Type B pancreatic cell (in vitro differentiated cells): ENCODE data around the gene ADARB2. TPM values are rescaled to one million over a fixed set of nuclear protein-coding genes. Genes with fewer than 3 reads are reported as not detected.

Experiments
- DNase-seq: peaks from one replicate; pipeline ENCODE4 v3.0.0; 2021; ENCODE audit warnings: mixed read lengths; ENCODE audit not compliant: unreplicated experiment; ENCODE audit errors: extremely low spot score
- H3K27ac Mint-ChIP-seq: 2 replicates; pipeline ENCODE4 v1.8.0; 2021; ENCODE audit warnings: mild to moderate bottlenecking, mixed read lengths
- H3K27me3 Mint-ChIP-seq: 2 replicates; pipeline ENCODE4 v1.8.0; 2021; ENCODE audit warnings: mixed read lengths
- H3K36me3 Mint-ChIP-seq: 2 replicates; pipeline ENCODE4 v1.8.0; 2021; ENCODE audit warnings: mixed read lengths
- H3K4me1 Mint-ChIP-seq: one replicate; pipeline ENCODE4 v1.8.0; 2021; ENCODE audit warnings: mixed read lengths; ENCODE audit not compliant: unreplicated experiment
- H3K4me3 Mint-ChIP-seq: 2 replicates; pipeline ENCODE4 v1.8.0; 2021; ENCODE audit warnings: mild to moderate bottlenecking, mixed read lengths
- H3K9me3 Mint-ChIP-seq: 2 replicates; pipeline ENCODE4 v1.8.0; 2021; ENCODE audit warnings: mixed read lengths
- total RNA-seq: library from RNA; stranded (reverse); gene quantifications from 2 replicates; pipeline ENCODE4 v1.2.1, GENCODE V29; 2021; ENCODE audit warnings: low replicate concordance
- TF ChIP-seq, protein P1 (sequence below): fragments of 200-600 bp; sonication (generic); conservative IDR thresholded peaks from 2 replicates; pipeline ENCODE4 v1.5.0; 2021; ENCODE audit warnings: antibody characterized with exemption, mild to moderate bottlenecking

Gene ADARB2
- total RNA-seq, 1 donor from 2014 or later, result 4.9 TPM

DNA sequence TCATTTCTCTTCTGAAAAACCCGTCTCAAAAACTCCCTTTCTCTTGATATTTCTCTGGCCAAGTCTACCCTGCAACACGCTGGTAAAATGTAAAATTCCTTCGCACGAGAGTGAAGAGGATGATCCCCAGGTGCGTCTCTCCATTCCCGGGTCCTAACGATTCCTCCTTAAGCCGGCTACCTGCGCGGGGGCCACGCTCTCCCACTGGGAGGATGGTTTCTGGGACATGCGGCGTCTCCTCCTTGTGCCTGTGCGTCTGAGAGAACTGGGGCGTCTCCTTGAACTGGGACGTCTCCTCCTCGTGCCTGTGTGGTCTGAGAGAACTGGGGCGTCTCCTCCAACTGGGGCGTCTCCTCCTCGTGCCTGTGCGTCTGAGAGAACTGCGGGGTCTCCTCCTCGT is 531.2 kb downstream of the ADARB2 start:
- TF ChIP-seq, protein P1, sequence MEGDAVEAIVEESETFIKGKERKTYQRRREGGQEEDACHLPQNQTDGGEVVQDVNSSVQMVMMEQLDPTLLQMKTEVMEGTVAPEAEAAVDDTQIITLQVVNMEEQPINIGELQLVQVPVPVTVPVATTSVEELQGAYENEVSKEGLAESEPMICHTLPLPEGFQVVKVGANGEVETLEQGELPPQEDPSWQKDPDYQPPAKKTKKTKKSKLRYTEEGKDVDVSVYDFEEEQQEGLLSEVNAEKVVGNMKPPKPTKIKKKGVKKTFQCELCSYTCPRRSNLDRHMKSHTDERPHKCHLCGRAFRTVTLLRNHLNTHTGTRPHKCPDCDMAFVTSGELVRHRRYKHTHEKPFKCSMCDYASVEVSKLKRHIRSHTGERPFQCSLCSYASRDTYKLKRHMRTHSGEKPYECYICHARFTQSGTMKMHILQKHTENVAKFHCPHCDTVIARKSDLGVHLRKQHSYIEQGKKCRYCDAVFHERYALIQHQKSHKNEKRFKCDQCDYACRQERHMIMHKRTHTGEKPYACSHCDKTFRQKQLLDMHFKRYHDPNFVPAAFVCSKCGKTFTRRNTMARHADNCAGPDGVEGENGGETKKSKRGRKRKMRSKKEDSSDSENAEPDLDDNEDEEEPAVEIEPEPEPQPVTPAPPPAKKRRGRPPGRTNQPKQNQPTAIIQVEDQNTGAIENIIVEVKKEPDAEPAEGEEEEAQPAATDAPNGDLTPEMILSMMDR, result no peak
- no peak for DNase-seq
- H3K4me1 Mint-ChIP-seq, result no peaks in the 10 kb centered on the region
- no peaks in the 10 kb centered on the region for H3K9me3 Mint-ChIP-seq
- no peak overlapping the region for H3K27ac Mint-ChIP-seq
- H3K27me3 Mint-ChIP-seq, result peaks cover 2% of the 10 kb centered on the region
- H3K4me3 Mint-ChIP-seq, result no peak overlapping the region
- H3K36me3 Mint-ChIP-seq, result no peaks in the 10 kb centered on the region

DNA sequence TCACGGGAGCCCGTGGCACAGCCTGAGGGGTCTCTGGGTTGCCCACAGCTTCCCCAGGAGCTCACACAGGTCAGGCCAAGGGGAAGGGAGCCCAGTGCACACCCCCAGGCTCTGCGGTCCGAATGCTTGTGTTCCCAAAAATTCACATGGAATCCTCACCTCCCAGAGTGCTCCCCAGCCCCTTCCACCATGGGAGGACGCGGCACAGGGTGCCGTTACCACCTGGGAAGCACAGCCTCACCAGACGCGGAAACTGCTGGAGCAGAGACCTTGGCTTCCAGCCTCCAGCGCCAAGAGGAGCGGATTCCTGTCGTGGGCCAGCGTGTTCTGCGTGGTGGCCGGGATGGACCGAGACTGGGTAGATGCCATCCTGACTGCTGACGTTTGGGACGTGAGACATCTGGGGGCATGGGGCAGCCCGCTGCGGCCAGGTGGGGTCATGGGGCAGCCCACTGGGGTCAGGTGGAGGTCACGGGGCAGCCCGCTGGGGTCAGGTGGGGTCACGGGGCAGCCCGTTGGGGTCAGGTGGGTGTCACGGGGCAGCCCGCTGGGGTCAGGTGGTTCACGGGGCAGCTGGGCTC is 531.8 kb downstream of the ADARB2 start:
- no peaks in the 10 kb centered on the region for H3K9me3 Mint-ChIP-seq
- no peak overlapping the region for H3K4me3 Mint-ChIP-seq
- H3K4me1 Mint-ChIP-seq, result peaks cover 4% of the 10 kb centered on the region
- H3K27ac Mint-ChIP-seq, result no peak overlapping the region
- no peak for DNase-seq
- H3K36me3 Mint-ChIP-seq, result no peaks in the 10 kb centered on the region
- TF ChIP-seq, protein P1, result no peak
- H3K27me3 Mint-ChIP-seq, result no peaks in the 10 kb centered on the region

DNA sequence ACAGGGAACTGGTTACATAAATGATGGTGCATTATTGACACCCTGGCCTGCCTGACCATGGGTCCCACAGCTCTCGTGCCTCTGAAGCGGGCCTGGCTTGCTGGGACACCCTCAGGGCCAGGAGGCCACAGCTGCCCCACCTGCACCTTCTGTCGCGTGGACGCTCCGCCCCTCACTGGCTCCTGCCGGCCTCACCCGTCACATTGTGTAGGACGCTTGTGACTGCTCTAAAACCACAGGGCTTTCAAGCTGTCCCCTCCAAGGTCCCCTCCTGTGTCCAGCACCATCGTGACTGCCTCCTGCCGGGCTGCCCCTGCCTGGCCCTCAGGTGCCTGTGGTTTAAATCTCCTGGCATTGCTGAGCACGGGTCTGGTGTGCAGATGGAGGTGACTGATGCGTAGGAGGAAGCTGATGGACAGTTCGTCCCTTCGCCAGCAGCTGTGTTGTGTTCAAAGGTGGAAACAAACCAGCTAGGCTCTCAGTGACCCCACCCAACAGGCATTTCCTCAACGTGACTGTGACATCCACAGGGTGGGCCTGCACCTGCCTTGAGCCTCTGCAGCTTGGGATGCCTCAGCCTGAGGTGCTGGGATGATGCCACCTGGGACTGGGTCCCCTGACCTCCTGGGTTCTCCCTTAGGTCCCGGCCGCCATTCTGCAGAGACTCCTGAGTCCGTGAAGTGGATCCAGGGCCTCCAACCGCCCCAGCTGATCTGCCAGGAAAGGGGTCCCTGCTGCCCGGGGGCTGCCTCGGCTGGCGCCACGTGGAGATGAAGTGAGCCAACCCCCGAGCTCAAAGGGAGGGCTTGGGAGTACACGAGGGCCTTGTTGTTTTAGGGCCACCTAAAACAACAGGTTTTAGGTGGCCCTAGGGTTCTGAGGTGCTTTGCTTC is 532.6 kb downstream of the ADARB2 start:
- Mint-ChIP-seq H3K27ac (no peak overlapping the region), H3K4me3 (no peak overlapping the region), H3K36me3 (no peaks in the 10 kb centered on the region), H3K4me1 (peaks cover 5% of the 10 kb centered on the region), H3K27me3 (no peaks in the 10 kb centered on the region), H3K9me3 (no peaks in the 10 kb centered on the region)
- peak; percentile 58 for DNase-seq
- TF ChIP-seq, protein P1, result no peak

DNA sequence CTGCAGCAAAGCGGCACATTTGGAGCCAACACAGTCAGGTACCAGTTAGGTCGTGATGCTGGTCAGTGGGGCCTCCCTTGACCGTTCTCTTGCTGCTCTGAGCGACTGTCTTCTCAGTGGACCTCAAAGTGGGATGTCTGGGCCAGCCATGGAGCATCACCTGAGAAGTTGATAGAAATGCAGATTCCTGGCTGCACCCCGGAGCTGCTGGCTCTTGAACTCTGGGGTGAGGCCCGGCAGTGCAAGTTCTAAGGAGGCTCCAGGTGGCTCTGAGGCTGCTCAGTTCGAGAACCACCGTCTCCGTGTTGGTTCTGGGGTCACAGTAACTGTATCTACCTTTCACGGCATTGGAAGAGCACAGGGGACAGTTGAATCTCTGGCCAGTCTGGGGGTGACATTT is 533.6 kb downstream of the ADARB2 start:
- TF ChIP-seq, protein P1, result no peak
- Mint-ChIP-seq H3K4me1 (peaks cover 5% of the 10 kb centered on the region), H3K27ac (no peak overlapping the region), H3K36me3 (no peaks in the 10 kb centered on the region), H3K4me3 (no peak overlapping the region), H3K27me3 (no peaks in the 10 kb centered on the region), H3K9me3 (no peaks in the 10 kb centered on the region)
- peak; percentile 45 for DNase-seq

DNA sequence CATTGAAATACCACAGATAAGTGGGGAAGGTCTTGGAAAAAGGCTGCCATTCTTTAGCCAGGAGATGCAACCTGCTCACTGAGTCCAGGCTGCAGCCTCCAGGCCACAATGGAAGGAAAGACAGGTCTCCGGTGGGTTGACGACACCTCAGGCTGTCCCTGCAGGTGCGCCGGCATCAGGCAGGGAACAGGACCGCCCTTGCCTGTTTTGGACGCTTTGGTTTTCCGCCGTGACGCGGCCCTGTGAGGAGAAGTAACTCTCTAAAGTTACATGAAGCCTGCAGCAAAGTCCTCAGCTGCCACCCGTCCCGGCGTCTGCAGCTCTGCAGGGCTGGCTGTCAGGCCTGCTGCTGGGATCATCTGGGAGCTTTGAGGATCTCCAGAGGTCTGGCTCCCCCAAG is 534.1 kb downstream of the ADARB2 start:
- DNase-seq, result peak; percentile 52
- Mint-ChIP-seq H3K27me3 (no peaks in the 10 kb centered on the region), H3K36me3 (no peaks in the 10 kb centered on the region), H3K4me3 (no peak overlapping the region), H3K27ac (no peak overlapping the region), H3K4me1 (peaks cover 5% of the 10 kb centered on the region), H3K9me3 (no peaks in the 10 kb centered on the region)
- TF ChIP-seq, protein P1, result no peak
